Endothelial cell of umbilical vein (primary cell): ENCODE measurements around the gene PNPLA2.

Source experiments
- EZH2 ChIP-seq: IDR thresholded peaks from 2 replicates; pipeline ENCODE4 v1.6.1; 2012; ENCODE audit warnings: borderline replicate concordance, low read depth, mild to moderate bottlenecking, moderate library complexity, low read length, inconsistent platforms; ENCODE audit not compliant: severe bottlenecking
- GATA2 ChIP-seq: IDR thresholded peaks from 2 replicates; pipeline ENCODE4 v1.7.0; 2011; ENCODE audit warnings: low read depth, mild to moderate bottlenecking, moderate library complexity, mixed read lengths, low read length; ENCODE audit not compliant: insufficient read length, insufficient read depth
- MYC ChIP-seq: IDR thresholded peaks from one replicate; pipeline ENCODE4 v1.6.1; 2011; ENCODE audit warnings: mild to moderate bottlenecking, low read depth, low read length
- POLR2A ChIP-seq: IDR thresholded peaks from 2 replicates; pipeline ENCODE4 v1.6.1; 2012; ENCODE audit warnings: low read depth, mild to moderate bottlenecking, control low read depth, low read length
- POLR2AphosphoS5 ChIP-seq: IDR thresholded peaks from 2 replicates; pipeline ENCODE4 v1.6.1; 2012; ENCODE audit warnings: low read depth, mild to moderate bottlenecking, control low read depth, low read length, moderate library complexity; ENCODE audit not compliant: insufficient read depth
- TF ChIP-seq, protein P1 (sequence below), 2 donors: IDR thresholded peaks; 1 replicate in 1 of 2; 2 replicates in 1 of 2; pipeline ENCODE4 v1.5.1; 2011; ENCODE audit warnings: low read length in 2 of 2, mild to moderate bottlenecking in 2 of 2, moderate library complexity in 2 of 2, control low read depth in 1 of 2, inconsistent platforms in 1 of 2, low read depth in 1 of 2; ENCODE audit not compliant: insufficient read depth in 1 of 2; ENCODE audit errors: extremely low read depth in 1 of 2

DNA sequence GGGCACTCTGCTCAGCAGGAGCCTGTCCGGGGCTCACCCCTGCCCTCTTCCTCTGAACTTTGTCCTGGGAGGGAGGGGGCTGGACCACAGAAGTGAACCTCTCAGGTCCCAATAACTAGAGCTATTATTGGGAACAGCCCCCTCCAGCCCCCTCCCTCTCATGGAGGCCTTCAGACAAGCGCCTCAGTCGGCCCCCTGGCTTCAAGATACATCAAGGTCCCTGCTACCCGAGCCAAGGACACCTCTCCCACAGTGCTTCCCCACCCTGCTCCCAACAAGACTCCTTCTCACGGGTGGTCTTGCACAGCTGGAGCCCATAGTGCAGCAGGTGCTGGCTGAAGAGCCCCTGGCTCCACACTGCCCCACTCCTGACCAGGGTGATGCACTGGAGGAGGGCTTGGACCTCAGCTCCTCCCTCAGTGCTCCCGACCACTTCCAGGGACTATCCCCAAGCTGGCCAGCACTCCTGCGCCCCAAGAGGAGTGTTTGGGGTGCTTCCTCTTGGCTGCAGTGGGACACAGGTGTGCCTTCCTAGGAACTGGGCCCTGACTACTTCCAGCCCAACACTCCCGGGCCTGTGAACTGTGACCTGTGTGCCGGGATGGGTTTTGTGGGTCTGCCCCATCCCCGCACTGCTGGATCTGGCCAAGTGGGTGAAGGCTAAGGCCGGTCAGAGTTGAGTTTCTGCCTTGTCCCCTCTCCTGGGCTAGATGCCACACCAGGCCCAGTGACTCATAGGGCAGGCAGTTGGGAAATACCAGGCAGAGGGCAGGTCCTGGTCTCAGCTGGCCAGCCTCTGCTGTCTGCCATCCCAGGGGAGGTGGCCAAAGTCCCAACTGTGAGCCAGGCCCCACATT, 2.2 kb downstream of the PNPLA2 start:
- TF ChIP-seq, protein P1, sequence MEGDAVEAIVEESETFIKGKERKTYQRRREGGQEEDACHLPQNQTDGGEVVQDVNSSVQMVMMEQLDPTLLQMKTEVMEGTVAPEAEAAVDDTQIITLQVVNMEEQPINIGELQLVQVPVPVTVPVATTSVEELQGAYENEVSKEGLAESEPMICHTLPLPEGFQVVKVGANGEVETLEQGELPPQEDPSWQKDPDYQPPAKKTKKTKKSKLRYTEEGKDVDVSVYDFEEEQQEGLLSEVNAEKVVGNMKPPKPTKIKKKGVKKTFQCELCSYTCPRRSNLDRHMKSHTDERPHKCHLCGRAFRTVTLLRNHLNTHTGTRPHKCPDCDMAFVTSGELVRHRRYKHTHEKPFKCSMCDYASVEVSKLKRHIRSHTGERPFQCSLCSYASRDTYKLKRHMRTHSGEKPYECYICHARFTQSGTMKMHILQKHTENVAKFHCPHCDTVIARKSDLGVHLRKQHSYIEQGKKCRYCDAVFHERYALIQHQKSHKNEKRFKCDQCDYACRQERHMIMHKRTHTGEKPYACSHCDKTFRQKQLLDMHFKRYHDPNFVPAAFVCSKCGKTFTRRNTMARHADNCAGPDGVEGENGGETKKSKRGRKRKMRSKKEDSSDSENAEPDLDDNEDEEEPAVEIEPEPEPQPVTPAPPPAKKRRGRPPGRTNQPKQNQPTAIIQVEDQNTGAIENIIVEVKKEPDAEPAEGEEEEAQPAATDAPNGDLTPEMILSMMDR (IDR thresholded peaks at IDR 0.05; ENCODE audit: extremely low read depth in 1 of 2, insufficient read depth in 1 of 2, low read depth in 1 of 2, low read length in 2 of 2): no peak
- TF ChIP-seq GATA2 (no peak), POLR2A (peak; percentile 7), POLR2AphosphoS5 (no peak), MYC (no peak), EZH2 (no peak)
